Measurements from ENCODE around the gene HMGXB3.
A peak's percentile ranks its signal among the peaks of the same experiment; 100 is the strongest.

HMGXB3 gene

GRCh38 chr5:149982505-149982904, 18.0 kb upstream of the HMGXB3 start:
- no peak for DNase-seq (ENCODE audit: low spot score)

- DNase-seq (ENCODE audit: low spot score) = no peak
These were observed 12.4 kb upstream of the HMGXB3 start for GRCh38 chr5:149988126-149988525.

- peak; percentile 70 for DNase-seq (ENCODE audit: low spot score)
These were observed 9.8 kb upstream of the HMGXB3 start for GRCh38 chr5:149990518-149991376.

GRCh38 chr5:149993471-149993870, 7.1 kb upstream of the HMGXB3 start:
- DNase-seq (ENCODE audit: low spot score) = no peak

GRCh38 chr5:149995385-149996204, 4.9 kb upstream of the HMGXB3 start:
- no peak for DNase-seq (ENCODE audit: low spot score)

- no peak for DNase-seq (ENCODE audit: low spot score)
These were observed 4.2 kb upstream of the HMGXB3 start for GRCh38 chr5:149996205-149996890.

GRCh38 chr5:149998281-149998680, 2.3 kb upstream of the HMGXB3 start:
- no peak for DNase-seq (ENCODE audit: low spot score)

GRCh38 chr5:149999359-149999758, 1.2 kb upstream of the HMGXB3 start:
- DNase-seq (ENCODE audit: low spot score) = no peak

- no peak for DNase-seq (ENCODE audit: low spot score)
These were observed 678 bp upstream of the HMGXB3 start for GRCh38 chr5:149999866-150000255.

GRCh38 chr5:150000990-150001659, 586 bp downstream of the HMGXB3 start:
- no peak for DNase-seq (ENCODE audit: low spot score)

- peak; percentile 57 for DNase-seq (ENCODE audit: low spot score)
These were observed 1.3 kb downstream of the HMGXB3 start for GRCh38 chr5:150001660-150002486.

- DNase-seq (ENCODE audit: low spot score) = no peak
These were observed 5.8 kb downstream of the HMGXB3 start for GRCh38 chr5:150006318-150006717.

GRCh38 chr5:150007050-150007449, 6.5 kb downstream of the HMGXB3 start:
- DNase-seq (ENCODE audit: low spot score) = no peak

GRCh38 chr5:150009671-150010387, 9.3 kb downstream of the HMGXB3 start:
- no peak for DNase-seq (ENCODE audit: low spot score)

- DNase-seq (ENCODE audit: low spot score) = no peak
These were observed 13.4 kb downstream of the HMGXB3 start for GRCh38 chr5:150013931-150014330.

- DNase-seq (ENCODE audit: low spot score) = no peak
These were observed 13.9 kb downstream of the HMGXB3 start for GRCh38 chr5:150014456-150014855.

- no peak for DNase-seq (ENCODE audit: low spot score)
These were observed 14.9 kb downstream of the HMGXB3 start for GRCh38 chr5:150015415-150015814.

GRCh38 chr5:150016537-150016936, 16.0 kb downstream of the HMGXB3 start:
- DNase-seq (ENCODE audit: low spot score) = no peak

- no peak for DNase-seq (ENCODE audit: low spot score)
These were observed 16.9 kb downstream of the HMGXB3 start for GRCh38 chr5:150017226-150018005.

- DNase-seq (ENCODE audit: low spot score) = no peak
These were observed 19.7 kb downstream of the HMGXB3 start for GRCh38 chr5:150020249-150020648.

All from ecto neural progenitor cell (in vitro differentiated cells).